ENCODE data around the gene ITGB1. TPM values are rescaled to one million over a fixed set of nuclear protein-coding genes. Genes with fewer than 3 reads are reported as not detected.

The ITGB1 gene
- total and polyA plus RNA-seq, 9 of the 15 experiments (the other 6 are each of a cell fraction or from before 2014, with no cell fraction given): 40.2 to 194 (median 155) TPM

DNA sequence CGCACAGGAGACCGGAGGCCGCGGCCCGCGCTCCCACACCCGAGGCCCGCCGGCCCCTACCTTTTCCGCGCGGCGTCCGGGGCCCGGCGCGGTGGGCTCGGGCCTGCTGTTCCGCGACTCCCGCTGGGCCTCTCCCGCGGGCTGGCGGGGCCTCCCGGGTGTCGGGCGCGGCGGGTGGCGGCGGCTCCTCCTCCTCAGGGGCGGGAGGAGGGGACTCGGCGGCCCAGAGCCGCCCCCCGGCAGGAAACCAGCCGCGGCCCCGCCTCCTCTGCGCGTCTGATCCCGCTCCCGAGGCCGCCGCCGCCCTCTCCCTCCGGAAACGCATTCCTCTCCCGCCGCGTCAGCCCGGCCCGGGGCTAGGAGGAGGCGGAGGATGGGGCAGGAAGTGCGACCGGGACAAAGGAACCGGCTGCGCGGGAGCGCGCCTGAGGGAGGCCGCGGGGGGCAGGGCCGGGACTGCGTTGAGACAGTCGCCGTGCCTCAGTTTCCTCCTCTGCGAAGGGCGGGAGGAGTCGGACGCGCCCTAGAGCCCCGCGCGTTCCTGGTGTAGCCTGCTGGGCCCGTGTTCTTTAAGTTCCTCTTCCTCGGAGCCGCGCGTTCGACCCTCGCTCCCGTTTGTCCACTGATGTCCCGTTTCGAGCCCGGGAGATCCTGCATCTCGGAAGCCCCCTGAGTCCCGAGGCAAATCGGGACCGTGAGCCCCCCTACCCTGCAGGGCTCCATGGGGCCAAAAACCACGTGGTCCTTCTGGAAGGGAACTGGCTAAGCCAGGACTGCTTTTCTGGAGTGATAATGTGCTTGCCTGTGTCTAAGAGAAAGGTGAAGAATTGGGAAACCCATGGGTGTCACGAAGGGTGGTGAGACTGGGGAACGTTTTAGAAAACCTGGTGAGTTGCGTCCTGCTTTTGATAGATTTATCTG, at the start of gene ITGB1 (continued):
- TF ChIP-seq, protein P1, sequence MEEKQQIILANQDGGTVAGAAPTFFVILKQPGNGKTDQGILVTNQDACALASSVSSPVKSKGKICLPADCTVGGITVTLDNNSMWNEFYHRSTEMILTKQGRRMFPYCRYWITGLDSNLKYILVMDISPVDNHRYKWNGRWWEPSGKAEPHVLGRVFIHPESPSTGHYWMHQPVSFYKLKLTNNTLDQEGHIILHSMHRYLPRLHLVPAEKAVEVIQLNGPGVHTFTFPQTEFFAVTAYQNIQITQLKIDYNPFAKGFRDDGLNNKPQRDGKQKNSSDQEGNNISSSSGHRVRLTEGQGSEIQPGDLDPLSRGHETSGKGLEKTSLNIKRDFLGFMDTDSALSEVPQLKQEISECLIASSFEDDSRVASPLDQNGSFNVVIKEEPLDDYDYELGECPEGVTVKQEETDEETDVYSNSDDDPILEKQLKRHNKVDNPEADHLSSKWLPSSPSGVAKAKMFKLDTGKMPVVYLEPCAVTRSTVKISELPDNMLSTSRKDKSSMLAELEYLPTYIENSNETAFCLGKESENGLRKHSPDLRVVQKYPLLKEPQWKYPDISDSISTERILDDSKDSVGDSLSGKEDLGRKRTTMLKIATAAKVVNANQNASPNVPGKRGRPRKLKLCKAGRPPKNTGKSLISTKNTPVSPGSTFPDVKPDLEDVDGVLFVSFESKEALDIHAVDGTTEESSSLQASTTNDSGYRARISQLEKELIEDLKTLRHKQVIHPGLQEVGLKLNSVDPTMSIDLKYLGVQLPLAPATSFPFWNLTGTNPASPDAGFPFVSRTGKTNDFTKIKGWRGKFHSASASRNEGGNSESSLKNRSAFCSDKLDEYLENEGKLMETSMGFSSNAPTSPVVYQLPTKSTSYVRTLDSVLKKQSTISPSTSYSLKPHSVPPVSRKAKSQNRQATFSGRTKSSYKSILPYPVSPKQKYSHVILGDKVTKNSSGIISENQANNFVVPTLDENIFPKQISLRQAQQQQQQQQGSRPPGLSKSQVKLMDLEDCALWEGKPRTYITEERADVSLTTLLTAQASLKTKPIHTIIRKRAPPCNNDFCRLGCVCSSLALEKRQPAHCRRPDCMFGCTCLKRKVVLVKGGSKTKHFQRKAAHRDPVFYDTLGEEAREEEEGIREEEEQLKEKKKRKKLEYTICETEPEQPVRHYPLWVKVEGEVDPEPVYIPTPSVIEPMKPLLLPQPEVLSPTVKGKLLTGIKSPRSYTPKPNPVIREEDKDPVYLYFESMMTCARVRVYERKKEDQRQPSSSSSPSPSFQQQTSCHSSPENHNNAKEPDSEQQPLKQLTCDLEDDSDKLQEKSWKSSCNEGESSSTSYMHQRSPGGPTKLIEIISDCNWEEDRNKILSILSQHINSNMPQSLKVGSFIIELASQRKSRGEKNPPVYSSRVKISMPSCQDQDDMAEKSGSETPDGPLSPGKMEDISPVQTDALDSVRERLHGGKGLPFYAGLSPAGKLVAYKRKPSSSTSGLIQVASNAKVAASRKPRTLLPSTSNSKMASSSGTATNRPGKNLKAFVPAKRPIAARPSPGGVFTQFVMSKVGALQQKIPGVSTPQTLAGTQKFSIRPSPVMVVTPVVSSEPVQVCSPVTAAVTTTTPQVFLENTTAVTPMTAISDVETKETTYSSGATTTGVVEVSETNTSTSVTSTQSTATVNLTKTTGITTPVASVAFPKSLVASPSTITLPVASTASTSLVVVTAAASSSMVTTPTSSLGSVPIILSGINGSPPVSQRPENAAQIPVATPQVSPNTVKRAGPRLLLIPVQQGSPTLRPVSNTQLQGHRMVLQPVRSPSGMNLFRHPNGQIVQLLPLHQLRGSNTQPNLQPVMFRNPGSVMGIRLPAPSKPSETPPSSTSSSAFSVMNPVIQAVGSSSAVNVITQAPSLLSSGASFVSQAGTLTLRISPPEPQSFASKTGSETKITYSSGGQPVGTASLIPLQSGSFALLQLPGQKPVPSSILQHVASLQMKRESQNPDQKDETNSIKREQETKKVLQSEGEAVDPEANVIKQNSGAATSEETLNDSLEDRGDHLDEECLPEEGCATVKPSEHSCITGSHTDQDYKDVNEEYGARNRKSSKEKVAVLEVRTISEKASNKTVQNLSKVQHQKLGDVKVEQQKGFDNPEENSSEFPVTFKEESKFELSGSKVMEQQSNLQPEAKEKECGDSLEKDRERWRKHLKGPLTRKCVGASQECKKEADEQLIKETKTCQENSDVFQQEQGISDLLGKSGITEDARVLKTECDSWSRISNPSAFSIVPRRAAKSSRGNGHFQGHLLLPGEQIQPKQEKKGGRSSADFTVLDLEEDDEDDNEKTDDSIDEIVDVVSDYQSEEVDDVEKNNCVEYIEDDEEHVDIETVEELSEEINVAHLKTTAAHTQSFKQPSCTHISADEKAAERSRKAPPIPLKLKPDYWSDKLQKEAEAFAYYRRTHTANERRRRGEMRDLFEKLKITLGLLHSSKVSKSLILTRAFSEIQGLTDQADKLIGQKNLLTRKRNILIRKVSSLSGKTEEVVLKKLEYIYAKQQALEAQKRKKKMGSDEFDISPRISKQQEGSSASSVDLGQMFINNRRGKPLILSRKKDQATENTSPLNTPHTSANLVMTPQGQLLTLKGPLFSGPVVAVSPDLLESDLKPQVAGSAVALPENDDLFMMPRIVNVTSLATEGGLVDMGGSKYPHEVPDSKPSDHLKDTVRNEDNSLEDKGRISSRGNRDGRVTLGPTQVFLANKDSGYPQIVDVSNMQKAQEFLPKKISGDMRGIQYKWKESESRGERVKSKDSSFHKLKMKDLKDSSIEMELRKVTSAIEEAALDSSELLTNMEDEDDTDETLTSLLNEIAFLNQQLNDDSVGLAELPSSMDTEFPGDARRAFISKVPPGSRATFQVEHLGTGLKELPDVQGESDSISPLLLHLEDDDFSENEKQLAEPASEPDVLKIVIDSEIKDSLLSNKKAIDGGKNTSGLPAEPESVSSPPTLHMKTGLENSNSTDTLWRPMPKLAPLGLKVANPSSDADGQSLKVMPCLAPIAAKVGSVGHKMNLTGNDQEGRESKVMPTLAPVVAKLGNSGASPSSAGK (IDR thresholded peaks at IDR 0.05): peak; percentile 32; the same call in 1 of the 2 replicates
- TF ChIP-seq STAG1 (CRISPR knock-in tag; IDR thresholded peaks at IDR 0.05; ENCODE audit: borderline replicate concordance) (no peak), CBX2 (IDR thresholded peaks at IDR 0.05; ENCODE audit: insufficient read depth, low read length, poor library complexity, severe bottlenecking) (no peak), EP300 (IDR thresholded peaks at IDR 0.05; ENCODE audit: low read length) (0 out of 2 replicates have a peak, but pooled peaks have one; percentile 9), SMARCC2 (IDR thresholded peaks at IDR 0.05; ENCODE audit: low read depth) (no peak), RFX1 (IDR thresholded peaks at IDR 0.05) (no peak), VEZF1 (CRISPR knock-in tag; IDR thresholded peaks at IDR 0.05) (peak; percentile 92), SPI1 (IDR thresholded peaks at IDR 0.05; ENCODE audit: borderline replicate concordance, low read depth, low read length) (peak; percentile 64; the same call in 1 of the 2 replicates), RFX5 (IDR thresholded peaks at IDR 0.05; ENCODE audit: low read depth, low read length) (no peak), ESRRB (CRISPR knock-in tag; IDR thresholded peaks at IDR 0.05; ENCODE audit: borderline replicate concordance) (no peak), RBM25 (IDR thresholded peaks at IDR 0.05; ENCODE audit: low read depth, low read length, severe bottlenecking) (no peak), RBM15 (IDR thresholded peaks at IDR 0.05; ENCODE audit: insufficient read depth, low read length) (no peak)
- TF ChIP-seq, protein P2, sequence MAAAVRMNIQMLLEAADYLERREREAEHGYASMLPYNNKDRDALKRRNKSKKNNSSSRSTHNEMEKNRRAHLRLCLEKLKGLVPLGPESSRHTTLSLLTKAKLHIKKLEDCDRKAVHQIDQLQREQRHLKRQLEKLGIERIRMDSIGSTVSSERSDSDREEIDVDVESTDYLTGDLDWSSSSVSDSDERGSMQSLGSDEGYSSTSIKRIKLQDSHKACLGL (CRISPR knock-in tag; IDR thresholded peaks at IDR 0.05; ENCODE audit: borderline replicate concordance, poor library complexity, severe bottlenecking): no peak
